ENCODE data around the gene PDS5A.

- TF ChIP-seq CTCF (IDR thresholded peaks at IDR 0.05 in 2 of 3, conservative IDR thresholded peaks at IDR 0.05 in 1 of 3; ENCODE audit: borderline replicate concordance in 1 of 3, insufficient read depth in 1 of 3, low read depth in 2 of 3, low read length in 2 of 3) (no peak), TCF7L2 (IDR thresholded peaks at IDR 0.05; ENCODE audit: borderline replicate concordance, extremely low read depth, insufficient read depth, insufficient read length) (no peak), POLR2A (IDR thresholded peaks at IDR 0.05; ENCODE audit: borderline replicate concordance, extremely low read depth, insufficient read depth, insufficient read length) (no peak), MAX (IDR thresholded peaks at IDR 0.05) (no peak), EZH2 (IDR thresholded peaks at IDR 0.05) (no peak), POLR2AphosphoS5 (IDR thresholded peaks at IDR 0.05; ENCODE audit: low read depth, low read length) (no peak), CBX3 (IDR thresholded peaks at IDR 0.05; ENCODE audit: low read depth) (no peak), SP1 (IDR thresholded peaks at IDR 0.05; ENCODE audit: low read depth) (no peak), ATF3 (IDR thresholded peaks at IDR 0.05) (no peak)
Measured at GRCh38 chr4:39936565-39937418, 40.9 kb downstream of the PDS5A start.

All from HCT116 (cell line).